Measurements from ENCODE around the gene TSPOAP1. TPM values are rescaled to one million over a fixed set of nuclear protein-coding genes. Genes with fewer than 3 reads are reported as not detected.

TSPOAP1 gene
- total and polyA plus RNA-seq, 2 of the 13 experiments (the other 11 are each of a cell fraction or from before 2014, with no cell fraction given) = not detected

DNA sequence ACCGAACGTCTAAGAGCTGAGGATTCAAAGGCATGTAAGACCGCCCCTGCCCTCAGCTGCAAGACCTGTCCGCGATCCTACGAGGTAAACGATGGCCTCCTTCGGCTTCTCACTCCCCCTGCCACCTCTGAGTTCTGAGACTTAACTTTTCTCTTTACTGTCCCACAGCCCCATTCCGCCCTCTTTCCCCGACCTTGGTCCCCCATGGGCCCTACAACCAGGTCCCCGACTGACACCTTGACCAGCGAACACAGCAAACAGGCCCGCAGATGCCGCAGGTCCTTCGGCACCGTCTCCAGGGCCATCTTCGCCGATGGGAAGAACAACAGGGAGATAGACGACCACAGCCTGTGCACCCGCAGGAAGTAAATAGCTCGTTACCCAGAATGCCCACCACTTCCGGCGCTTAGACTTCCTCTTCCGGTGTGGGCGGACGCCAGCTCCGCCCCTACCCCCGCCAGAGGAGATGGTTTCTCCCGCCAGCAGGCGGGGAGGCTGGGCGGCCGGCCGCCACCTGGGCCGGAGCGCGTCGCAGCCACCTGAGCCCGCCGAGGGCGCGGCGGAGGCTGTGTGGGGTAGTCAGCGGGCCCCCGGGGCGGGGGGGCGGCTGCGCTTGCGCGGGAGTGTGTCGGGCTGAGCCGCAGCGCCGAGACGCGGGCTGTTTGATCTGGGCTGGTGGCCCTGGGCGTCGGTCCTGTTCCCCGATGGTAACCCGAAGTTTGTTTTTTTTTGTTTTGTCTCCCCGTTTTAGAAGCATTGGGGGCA lies 23.4 kb upstream of the TSPOAP1 start, which contains the start of gene SUPT4H1 (continued):
- no peak for TF ChIP-seq NCOR1 (IDR thresholded peaks at IDR 0.05; ENCODE audit: borderline replicate concordance, low read length)
- peak; percentile 76 for TF ChIP-seq ZNF841 (CRISPR knock-in tag; IDR thresholded peaks at IDR 0.05; ENCODE audit: borderline replicate concordance)
- TF ChIP-seq SALL2 (CRISPR knock-in tag; IDR thresholded peaks at IDR 0.05) = peak; percentile 98
- no peak for TF ChIP-seq REXO4 (CRISPR knock-in tag; IDR thresholded peaks at IDR 0.05; ENCODE audit: borderline replicate concordance)
- no peak for TF ChIP-seq NBN (conservative IDR thresholded peaks at IDR 0.05)
- TF ChIP-seq CCAR2 (optimal IDR thresholded peaks at IDR 0.05; ENCODE audit: low read depth, low read length) = no peak
- peak; percentile 96 for TF ChIP-seq MXD4 (CRISPR knock-in tag; IDR thresholded peaks at IDR 0.05)
- TF ChIP-seq, protein P1, sequence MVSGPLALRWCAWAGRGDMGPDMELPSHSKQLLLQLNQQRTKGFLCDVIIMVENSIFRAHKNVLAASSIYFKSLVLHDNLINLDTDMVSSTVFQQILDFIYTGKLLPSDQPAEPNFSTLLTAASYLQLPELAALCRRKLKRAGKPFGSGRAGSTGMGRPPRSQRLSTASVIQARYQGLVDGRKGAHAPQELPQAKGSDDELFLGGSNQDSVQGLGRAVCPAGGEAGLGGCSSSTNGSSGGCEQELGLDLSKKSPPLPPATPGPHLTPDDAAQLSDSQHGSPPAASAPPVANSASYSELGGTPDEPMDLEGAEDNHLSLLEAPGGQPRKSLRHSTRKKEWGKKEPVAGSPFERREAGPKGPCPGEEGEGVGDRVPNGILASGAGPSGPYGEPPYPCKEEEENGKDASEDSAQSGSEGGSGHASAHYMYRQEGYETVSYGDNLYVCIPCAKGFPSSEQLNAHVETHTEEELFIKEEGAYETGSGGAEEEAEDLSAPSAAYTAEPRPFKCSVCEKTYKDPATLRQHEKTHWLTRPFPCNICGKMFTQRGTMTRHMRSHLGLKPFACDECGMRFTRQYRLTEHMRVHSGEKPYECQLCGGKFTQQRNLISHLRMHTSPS (CRISPR knock-in tag; IDR thresholded peaks at IDR 0.05; ENCODE audit: low read depth) = 0 out of 2 replicates have a peak, but pooled peaks have one; percentile 30
- TF ChIP-seq, protein P2, sequence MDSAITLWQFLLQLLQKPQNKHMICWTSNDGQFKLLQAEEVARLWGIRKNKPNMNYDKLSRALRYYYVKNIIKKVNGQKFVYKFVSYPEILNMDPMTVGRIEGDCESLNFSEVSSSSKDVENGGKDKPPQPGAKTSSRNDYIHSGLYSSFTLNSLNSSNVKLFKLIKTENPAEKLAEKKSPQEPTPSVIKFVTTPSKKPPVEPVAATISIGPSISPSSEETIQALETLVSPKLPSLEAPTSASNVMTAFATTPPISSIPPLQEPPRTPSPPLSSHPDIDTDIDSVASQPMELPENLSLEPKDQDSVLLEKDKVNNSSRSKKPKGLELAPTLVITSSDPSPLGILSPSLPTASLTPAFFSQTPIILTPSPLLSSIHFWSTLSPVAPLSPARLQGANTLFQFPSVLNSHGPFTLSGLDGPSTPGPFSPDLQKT (CRISPR knock-in tag; IDR thresholded peaks at IDR 0.05; ENCODE audit: borderline replicate concordance) = peak; percentile 58; the same call in 1 of the 2 replicates
- TF ChIP-seq, protein P3, sequence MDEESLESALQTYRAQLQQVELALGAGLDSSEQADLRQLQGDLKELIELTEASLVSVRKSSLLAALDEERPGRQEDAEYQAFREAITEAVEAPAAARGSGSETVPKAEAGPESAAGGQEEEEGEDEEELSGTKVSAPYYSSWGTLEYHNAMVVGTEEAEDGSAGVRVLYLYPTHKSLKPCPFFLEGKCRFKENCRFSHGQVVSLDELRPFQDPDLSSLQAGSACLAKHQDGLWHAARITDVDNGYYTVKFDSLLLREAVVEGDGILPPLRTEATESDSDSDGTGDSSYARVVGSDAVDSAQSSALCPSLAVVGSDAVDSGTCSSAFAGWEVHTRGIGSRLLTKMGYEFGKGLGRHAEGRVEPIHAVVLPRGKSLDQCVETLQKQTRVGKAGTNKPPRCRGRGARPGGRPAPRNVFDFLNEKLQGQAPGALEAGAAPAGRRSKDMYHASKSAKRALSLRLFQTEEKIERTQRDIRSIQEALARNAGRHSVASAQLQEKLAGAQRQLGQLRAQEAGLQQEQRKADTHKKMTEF (CRISPR knock-in tag; IDR thresholded peaks at IDR 0.05) = peak; percentile 93; the same call in 1 of the 2 replicates
- peak; percentile 89 for TF ChIP-seq TAF1 (CRISPR knock-in tag; IDR thresholded peaks at IDR 0.05)
- TF ChIP-seq JUNB (CRISPR knock-in tag; IDR thresholded peaks at IDR 0.05; ENCODE audit: borderline replicate concordance) = peak; percentile 72; the same call in 1 of the 2 replicates
- peak; percentile 73; the same call in 1 of the 2 replicates for TF ChIP-seq ZNF333 (CRISPR knock-in tag; IDR thresholded peaks at IDR 0.05; ENCODE audit: borderline replicate concordance)
- TF ChIP-seq ZNF629 (CRISPR knock-in tag; conservative IDR thresholded peaks at IDR 0.05) = peak; percentile 49
- TF ChIP-seq ZNF816 (CRISPR knock-in tag; IDR thresholded peaks at IDR 0.05; ENCODE audit: borderline replicate concordance) = no peak
- peak; percentile 98 for TF ChIP-seq ZNF766 (CRISPR knock-in tag; IDR thresholded peaks at IDR 0.05; ENCODE audit: borderline replicate concordance)
- peak; percentile 88 for TF ChIP-seq IRF2 (CRISPR knock-in tag; IDR thresholded peaks at IDR 0.05)
- TF ChIP-seq ZNF780A (CRISPR knock-in tag; IDR thresholded peaks at IDR 0.05) = peak; percentile 87; the same call in 1 of the 2 replicates
- no peak for TF ChIP-seq MBNL3 (CRISPR knock-in tag; conservative IDR thresholded peaks at IDR 0.05)
- no peak for TF ChIP-seq ATAD3A (CRISPR knock-in tag; IDR thresholded peaks at IDR 0.05)
- TF ChIP-seq SMARCE1 (IDR thresholded peaks at IDR 0.05; ENCODE audit: borderline replicate concordance) = no peak
- TF ChIP-seq ZFP36L1 (CRISPR knock-in tag; IDR thresholded peaks at IDR 0.05) = peak; percentile 77; the same call in 1 of the 2 replicates
- TF ChIP-seq BCL6 (CRISPR knock-in tag; IDR thresholded peaks at IDR 0.05) = peak; percentile 47; the same call in 1 of the 2 replicates
- TF ChIP-seq ZNF558 (CRISPR knock-in tag; IDR thresholded peaks at IDR 0.05; ENCODE audit: borderline replicate concordance) = no peak; the same call in 1 of the 2 replicates

All from HepG2 (cell line).